CD4-positive, alpha-beta T cell treated with Interferon alpha-2 for 1 hour (primary cell): ENCODE results near the gene MAPK8.

ENCODE experiments used
- DNase-seq, 2 donors: peaks; one replicate each; pipeline ENCODE4 v3.0.0-alpha.2; 2020 to 2022

The MAPK8 gene

DNA sequence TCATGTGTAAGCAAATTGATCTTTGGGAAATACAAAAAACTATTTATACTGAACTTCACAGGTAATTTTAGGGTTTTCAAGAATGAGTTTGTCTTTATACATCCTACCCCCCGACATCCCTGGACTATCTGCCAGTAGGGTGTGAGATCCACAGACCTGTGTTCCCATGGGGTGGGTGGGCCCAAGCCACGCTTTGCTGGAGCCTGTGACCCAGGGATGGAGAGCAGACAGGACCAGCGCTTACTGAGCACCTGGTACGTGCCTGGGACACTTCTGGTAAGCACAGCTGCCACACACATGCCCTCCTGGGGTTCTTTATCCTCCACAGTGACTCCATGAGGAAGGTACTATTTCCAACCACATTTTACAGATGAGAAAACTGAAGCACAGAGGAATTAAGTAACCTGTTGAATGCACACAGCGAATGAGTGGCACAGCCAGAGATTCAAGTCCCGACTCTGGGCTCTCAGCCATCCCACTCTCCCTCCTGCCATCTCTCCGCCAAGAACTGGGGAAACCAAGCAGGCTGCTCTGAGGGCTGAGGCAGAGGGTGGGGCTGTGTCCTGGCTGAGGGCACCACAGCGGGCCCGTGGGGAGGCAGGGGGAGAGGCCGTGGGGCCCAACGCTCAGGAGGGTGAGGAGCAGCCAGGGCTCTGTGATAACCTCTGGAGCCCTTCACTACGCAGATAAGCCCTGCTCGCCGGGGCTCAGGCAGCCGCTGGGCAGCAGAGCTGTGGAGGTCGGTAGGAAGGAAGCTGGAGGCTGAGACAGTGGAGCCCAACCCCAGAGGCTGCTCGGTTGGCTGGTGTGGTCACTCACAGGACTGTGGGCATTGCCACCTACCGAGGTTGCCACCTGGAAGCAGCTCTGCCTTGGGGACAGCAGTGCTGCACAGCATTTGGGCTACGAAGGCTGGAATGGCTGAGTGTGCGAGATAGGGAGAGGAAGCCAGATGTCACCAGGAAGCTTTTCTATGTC lies 174.2 kb downstream of the MAPK8 start:
- DNase-seq: no peak

DNA sequence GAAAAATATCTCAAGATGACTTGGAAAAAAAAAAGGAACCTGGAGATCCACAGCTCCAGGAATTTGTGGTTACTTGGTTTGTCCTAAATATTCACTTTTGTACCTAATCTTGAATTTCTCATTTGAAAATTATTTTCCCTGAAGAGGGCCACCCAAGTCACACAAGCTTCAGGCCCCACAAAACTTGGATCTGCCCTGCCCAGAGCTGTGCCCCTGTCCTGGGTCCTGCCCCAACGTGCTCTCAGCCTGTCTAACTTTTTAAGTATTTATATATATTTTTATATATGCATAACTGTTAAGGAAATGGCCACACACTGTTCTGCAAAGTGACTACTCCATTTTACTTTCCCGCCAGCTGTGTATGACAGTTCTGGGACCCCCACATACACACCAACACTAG lies 174.9 kb downstream of the MAPK8 start:
- DNase-seq: no peak

DNA sequence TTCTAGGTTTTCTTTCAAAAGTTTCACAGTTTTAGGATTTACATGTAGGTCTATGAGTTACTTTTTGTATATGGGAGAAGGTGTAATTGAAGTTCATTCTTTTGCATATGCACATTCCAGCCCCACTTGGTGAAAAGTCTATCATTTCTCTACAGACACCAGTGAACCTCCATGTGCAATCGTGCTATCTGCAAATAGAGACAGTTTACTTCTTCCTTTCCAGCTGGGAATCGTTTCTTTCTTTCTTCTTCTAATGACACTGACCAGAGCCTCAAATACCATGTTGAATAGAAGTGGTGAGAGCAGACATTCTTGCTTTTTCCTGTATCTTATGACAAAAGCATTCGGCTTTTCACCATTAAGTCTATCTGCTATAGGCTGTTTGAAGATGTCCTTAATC lies 175.7 kb downstream of the MAPK8 start:
- no peak for DNase-seq

DNA sequence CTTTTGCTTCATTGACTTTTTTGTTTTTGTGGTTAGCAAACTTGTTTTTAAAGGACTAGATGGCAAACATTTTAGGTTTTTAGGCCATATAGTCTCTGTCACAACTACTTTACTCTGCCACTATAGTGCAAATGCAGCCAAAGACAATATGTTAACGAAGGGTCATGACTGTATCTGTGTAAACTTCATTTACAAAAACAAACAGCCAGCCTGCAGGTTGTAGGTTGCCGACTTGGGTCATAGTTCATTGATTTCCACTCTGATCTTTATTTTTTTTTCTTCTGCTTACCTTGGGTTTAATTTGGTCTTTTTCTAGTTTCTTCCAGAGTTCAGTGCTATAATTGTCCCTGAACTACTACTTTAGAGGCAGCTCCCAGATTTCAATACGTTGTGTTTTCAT lies 178.4 kb downstream of the MAPK8 start:
- DNase-seq: no peak

DNA sequence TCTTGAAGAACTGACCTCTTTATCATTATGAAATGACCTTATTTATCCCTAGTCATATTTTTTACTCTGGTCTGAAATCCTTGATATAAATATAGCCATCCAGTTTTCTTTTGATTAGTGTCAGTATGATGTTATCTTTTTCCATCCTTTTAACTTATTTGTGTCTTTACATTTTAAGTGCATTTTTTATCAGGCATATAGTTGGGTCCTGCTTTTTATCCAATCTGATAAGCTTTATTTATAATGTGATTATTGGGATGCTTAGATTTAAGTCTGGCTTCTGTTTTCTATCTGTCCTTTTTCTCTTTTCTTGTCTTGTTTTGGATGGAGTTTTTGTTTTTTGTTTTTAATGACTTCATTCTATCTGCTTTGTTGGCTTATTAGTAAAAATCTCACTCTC lies 179.2 kb downstream of the MAPK8 start:
- DNase-seq: no peak

DNA sequence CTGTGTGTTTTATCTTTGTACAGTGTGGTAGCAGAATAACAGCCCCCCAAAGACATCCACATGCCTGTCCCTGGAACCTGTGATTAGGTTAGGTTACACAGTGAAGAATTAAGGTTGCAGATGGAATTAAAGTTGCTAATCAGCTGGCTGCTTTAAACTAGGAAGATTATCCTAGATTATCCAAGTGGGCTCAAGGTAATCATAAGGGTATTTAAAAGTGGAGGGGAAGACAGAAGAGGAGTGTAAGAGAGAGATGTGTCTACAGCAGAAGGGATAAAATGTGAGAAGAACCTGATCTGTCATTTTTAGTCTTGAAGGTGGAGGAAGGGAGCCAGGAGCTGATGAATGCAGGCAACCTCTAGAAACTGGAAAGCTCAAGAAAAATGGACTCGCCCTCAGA lies 180.8 kb downstream of the MAPK8 start:
- no peak for DNase-seq
